ENCODE results near the gene IGF1R. TPM values are rescaled to one million over a fixed set of nuclear protein-coding genes. Genes with fewer than 3 reads are reported as not detected.

The IGF1R gene
- total and polyA plus RNA-seq, 2 of the 13 experiments (the other 11 are each of a cell fraction or from before 2014, with no cell fraction given), result 15.9 to 18.4 TPM

DNA sequence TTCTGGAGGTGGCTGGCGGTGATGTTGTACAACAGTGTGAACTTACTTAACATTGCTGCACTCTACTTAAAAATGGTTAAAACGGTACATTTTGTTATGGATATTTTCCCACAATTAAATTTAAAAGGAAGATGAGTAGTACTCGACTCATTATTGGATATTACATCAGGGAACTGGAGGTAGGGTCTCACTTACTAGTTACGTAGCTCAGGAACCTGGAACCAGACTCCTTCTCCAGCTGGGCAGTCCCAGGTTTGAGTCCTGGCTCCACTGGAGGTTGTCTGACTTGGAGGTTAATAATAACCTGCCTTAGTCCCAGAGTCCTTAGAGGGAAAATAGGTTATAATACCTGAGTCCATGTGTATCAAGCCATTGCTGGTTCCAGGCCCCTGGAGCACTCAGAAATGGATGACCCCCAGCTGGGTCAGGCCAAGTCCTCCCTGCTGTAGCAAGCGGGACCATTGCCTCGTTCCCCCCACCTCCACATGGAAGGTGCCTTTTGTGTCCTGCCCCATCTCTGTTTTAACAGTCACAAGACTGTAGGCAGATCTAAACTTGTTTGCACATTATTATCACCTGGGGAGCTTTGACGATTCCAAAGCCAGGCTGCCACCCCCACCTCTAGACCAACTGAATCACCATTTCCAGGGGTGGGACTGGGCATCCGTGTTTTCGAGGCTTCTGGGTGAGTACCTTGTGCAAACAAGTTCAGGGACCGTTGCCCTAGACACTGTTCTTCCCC, 126.6 kb downstream of the IGF1R start (continued):
- 0 out of 2 replicates have a peak, but pooled peaks have one; percentile 45 for TF ChIP-seq FOSL2 (CRISPR knock-in tag; IDR thresholded peaks at IDR 0.05)
- no peak for TF ChIP-seq SOX13 (IDR thresholded peaks at IDR 0.05)
- TF ChIP-seq SOX13 (CRISPR knock-in tag; conservative IDR thresholded peaks at IDR 0.05 in 1 of 2, IDR thresholded peaks at IDR 0.05 in 1 of 2), result 0 out of 4 replicates have a peak, but pooled peaks of 1 of the 2 experiments have one; percentile 6
- no peak for TF ChIP-seq NFRKB (IDR thresholded peaks at IDR 0.05)

DNA sequence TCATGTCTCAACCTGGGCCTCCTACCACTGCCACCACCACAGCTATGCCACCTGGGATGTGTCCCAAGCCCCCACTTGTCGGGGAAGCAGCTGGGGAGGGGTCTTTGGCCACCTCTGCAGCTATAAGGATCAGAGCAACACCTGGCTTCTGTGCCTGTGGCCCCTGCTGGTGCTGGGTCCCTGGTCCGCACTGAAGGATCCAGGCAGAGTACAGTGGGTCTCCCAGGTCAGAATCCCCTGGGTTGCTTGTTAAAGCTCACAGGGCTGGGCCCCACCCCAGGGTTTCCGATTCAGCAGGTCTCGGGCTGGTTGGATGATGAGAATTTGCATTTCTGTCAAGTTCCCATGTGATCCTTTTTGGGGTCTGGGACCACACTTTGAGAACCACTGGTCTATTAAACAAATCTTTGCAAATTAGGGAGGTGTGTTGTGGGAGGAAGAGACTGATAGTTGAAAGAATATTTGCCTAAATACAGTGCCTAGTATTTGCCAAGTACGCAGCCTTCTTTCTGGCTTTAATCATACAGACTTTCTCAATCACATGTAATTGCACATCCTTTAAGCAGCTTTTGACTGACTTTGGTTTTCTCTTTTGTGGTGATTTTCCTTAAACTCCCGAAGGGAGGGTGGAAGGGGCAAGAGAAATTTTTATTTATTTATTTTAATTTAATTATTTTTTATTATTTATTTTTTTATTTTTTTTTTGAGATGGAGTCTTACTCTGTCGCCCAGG, 127.3 kb downstream of the IGF1R start:
- Histone ChIP-seq H3K9ac (ENCODE audit: insufficient read depth, low read depth, low read length) (no peak overlapping the region), H4K20me1 (ENCODE audit: insufficient read depth, low read length) (peaks cover 62% of the 10 kb centered on the region), H3K27me3 (ENCODE audit: control insufficient read depth in 1 of 2, insufficient read depth in 2 of 2, low read length in 2 of 2) (no peaks in the 10 kb centered on the region), H3K4me1 (ENCODE audit: insufficient read depth, low read length) (peaks cover 82% of the 10 kb centered on the region), H2AFZ (ENCODE audit: low read length) (no peak overlapping the region), H3K4me2 (ENCODE audit: low read depth, low read length) (peak overlapping the region; percentile 31; the same call in 1 of the 2 replicates), H3K27ac (ENCODE audit: extremely low read length, insufficient read depth, low read length) (no peak overlapping the region), H3K4me3 (replicated peaks in 1 of 3; ENCODE audit: insufficient read depth in 1 of 3, low read depth in 2 of 3, low read length in 3 of 3) (no peak overlapping the region), H3K9me3 (ENCODE audit: low read length) (no peaks in the 10 kb centered on the region), H3K36me3 (replicated peaks in 1 of 2; ENCODE audit: control insufficient read depth in 1 of 2, insufficient read depth in 2 of 2, low read length in 2 of 2) (no peaks in the 10 kb centered on the region; a peak in 1 of 5 replicates), H3K79me2 (ENCODE audit: insufficient read depth, low read length) (peaks cover 82% of the 10 kb centered on the region)
- no peak for FAIRE-seq
- BruUV-seq (replicated peaks), result no TSS peak
- TF ChIP-seq ZNF687 (CRISPR knock-in tag; IDR thresholded peaks at IDR 0.05) (peak; percentile 55), GABPB1 (CRISPR knock-in tag; IDR thresholded peaks at IDR 0.05) (no peak)
- TF ChIP-seq, protein P1, sequence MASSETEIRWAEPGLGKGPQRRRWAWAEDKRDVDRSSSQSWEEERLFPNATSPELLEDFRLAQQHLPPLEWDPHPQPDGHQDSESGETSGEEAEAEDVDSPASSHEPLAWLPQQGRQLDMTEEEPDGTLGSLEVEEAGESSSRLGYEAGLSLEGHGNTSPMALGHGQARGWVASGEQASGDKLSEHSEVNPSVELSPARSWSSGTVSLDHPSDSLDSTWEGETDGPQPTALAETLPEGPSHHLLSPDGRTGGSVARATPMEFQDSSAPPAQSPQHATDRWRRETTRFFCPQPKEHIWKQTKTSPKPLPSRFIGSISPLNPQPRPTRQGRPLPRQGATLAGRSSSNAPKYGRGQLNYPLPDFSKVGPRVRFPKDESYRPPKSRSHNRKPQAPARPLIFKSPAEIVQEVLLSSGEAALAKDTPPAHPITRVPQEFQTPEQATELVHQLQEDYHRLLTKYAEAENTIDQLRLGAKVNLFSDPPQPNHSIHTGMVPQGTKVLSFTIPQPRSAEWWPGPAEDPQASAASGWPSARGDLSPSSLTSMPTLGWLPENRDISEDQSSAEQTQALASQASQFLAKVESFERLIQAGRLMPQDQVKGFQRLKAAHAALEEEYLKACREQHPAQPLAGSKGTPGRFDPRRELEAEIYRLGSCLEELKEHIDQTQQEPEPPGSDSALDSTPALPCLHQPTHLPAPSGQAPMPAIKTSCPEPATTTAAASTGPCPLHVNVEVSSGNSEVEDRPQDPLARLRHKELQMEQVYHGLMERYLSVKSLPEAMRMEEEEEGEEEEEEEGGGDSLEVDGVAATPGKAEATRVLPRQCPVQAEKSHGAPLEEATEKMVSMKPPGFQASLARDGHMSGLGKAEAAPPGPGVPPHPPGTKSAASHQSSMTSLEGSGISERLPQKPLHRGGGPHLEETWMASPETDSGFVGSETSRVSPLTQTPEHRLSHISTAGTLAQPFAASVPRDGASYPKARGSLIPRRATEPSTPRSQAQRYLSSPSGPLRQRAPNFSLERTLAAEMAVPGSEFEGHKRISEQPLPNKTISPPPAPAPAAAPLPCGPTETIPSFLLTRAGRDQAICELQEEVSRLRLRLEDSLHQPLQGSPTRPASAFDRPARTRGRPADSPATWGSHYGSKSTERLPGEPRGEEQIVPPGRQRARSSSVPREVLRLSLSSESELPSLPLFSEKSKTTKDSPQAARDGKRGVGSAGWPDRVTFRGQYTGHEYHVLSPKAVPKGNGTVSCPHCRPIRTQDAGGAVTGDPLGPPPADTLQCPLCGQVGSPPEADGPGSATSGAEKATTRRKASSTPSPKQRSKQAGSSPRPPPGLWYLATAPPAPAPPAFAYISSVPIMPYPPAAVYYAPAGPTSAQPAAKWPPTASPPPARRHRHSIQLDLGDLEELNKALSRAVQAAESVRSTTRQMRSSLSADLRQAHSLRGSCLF (CRISPR knock-in tag; IDR thresholded peaks at IDR 0.05; ENCODE audit: borderline replicate concordance), result no peak
- CTCF ChIA-PET (ENCODE audit: low intra/inter-chr PET ratio, low total read pairs), result no interaction called here
- in situ Hi-C loops (cut with HindIII; ENCODE audit: extremely low pct_ligation_motif_present, low pct_unique_long_range_greater_than_20kb) (loop anchor here (10.0 kb wide), 1 partner anchor 121 kb away; no protein-coding TSS in a partner anchor), intact Hi-C loops (cut with micrococcal nuclease; ENCODE audit: unreplicated experiment) (loop anchor here (5.0 to 10.0 kb wide), 4 partner anchors 53 to 333 kb away; no protein-coding TSS in a partner anchor)
- WGBS (ENCODE audit: low lambda C conversion rate), result 84% methylated on average over 6 of the region's 7 CpGs
- DNase-seq (ENCODE audit: low spot score), result no peak
- ATAC-seq, result peak; percentile 3; the same call in 1 of the 3 replicates
- POLR2A ChIA-PET, result no interaction called here
